K562 (cell line): Measurements from ENCODE around the gene GALR3.

Source experiments
- CBFB ChIP-seq: sonication (generic); formaldehyde crosslinking; IDR thresholded peaks from 2 replicates; pipeline ENCODE4 v1.4.0; 2020; ENCODE audit warnings: mild to moderate bottlenecking, missing genetic modification reagents
- GTF2E2 ChIP-seq: fragments of 200-800 bp; sonication (Bioruptor generic); IDR thresholded peaks from 2 replicates; pipeline ENCODE4 v1.6.1; 2016; ENCODE audit warnings: missing genetic modification characterization, missing compliant biosample characterization
- HDAC8 ChIP-seq: fragments of 450-650 bp; IDR thresholded peaks from 2 replicates; pipeline ENCODE4 v1.6.1; 2016; ENCODE audit warnings: mild to moderate bottlenecking, missing genetic modification characterization, moderate library complexity, missing compliant biosample characterization
- HNRNPUL1 ChIP-seq: fragments of 200-400 bp; formaldehyde crosslinking; IDR thresholded peaks from 2 replicates; pipeline ENCODE4 v1.6.1; 2017; ENCODE audit warnings: low read length
- JUN ChIP-seq, 2 experiments: sonication (generic) in 1 of 2; formaldehyde crosslinking in 1 of 2; IDR thresholded peaks; 2 replicates each; pipeline versions ENCODE4 v1.6.1 to v1.8.0; 2012 to 2022; ENCODE audit warnings: borderline replicate concordance in 2 of 2, mild to moderate bottlenecking in 2 of 2, improper control_type of control experiment in 1 of 2, low read depth in 1 of 2, low read length in 1 of 2, missing genetic modification reagents in 1 of 2
- POLR2A ChIP-seq: fragments of 450-650 bp; conservative IDR thresholded peaks from 2 replicates; pipeline ENCODE4 v1.6.1; 2016
- SIN3A ChIP-seq, 2 experiments: fragments of 150-350 bp in 1 of 2; IDR thresholded peaks; 2 replicates each; pipeline ENCODE4 v1.6.1; 2011 to 2016; ENCODE audit warnings: borderline replicate concordance in 2 of 2, low read depth in 2 of 2, low read length in 2 of 2, mild to moderate bottlenecking in 2 of 2, moderate library complexity in 2 of 2; ENCODE audit not compliant: control insufficient read depth in 1 of 2
- TAF1 ChIP-seq: IDR thresholded peaks from 2 replicates; pipeline ENCODE4 v1.6.1; 2011; ENCODE audit warnings: mild to moderate bottlenecking, low read length, moderate library complexity; ENCODE audit not compliant: insufficient read depth, control insufficient read depth, severe bottlenecking; ENCODE audit errors: extremely low read depth
- TAL1 ChIP-seq: fragments of 450-650 bp; IDR thresholded peaks from 2 replicates; pipeline ENCODE4 v1.6.1; 2016; ENCODE audit warnings: mild to moderate bottlenecking
- ZNF140 ChIP-seq: fragments of 250-450 bp; sonication (Bioruptor Pico); IDR thresholded peaks from 2 replicates; pipeline ENCODE4 v1.8.0; 2021; ENCODE audit warnings: moderate library complexity, mild to moderate bottlenecking, inconsistent platforms
- ZNF253 ChIP-seq: fragments of 250-450 bp; sonication (Bioruptor Pico); conservative IDR thresholded peaks from 2 replicates; pipeline ENCODE4 v1.6.1; 2021; ENCODE audit warnings: mild to moderate bottlenecking
- ZNF707 ChIP-seq: fragments of 250-450 bp; sonication (Bioruptor Pico); conservative IDR thresholded peaks from 2 replicates; pipeline ENCODE4 v1.8.0; 2022; ENCODE audit warnings: inconsistent platforms, mild to moderate bottlenecking, moderate library complexity
- TF ChIP-seq, protein P1 (sequence below), 3 experiments: IDR thresholded peaks in 2 of 3; conservative IDR thresholded peaks in 1 of 3; 2 replicates each; pipeline ENCODE4 v1.5.1; 2011 to 2012; ENCODE audit warnings: low read length in 3 of 3, mild to moderate bottlenecking in 3 of 3, control low read depth in 2 of 3, improper control_type of control experiment in 1 of 3, inconsistent platforms in 1 of 3, low read depth in 1 of 3, mixed read lengths in 1 of 3, moderate library complexity in 1 of 3; ENCODE audit not compliant: insufficient read depth in 2 of 3

- TF ChIP-seq POLR2A (no peak), SIN3A (IDR thresholded peaks at IDR 0.05; ENCODE audit: borderline replicate concordance in 2 of 2, control insufficient read depth in 1 of 2, low read depth in 2 of 2, low read length in 2 of 2) (no peak), GTF2E2 (tag) (no peak), ZNF253 (no peak), ZNF140 (no peak), JUN (IDR thresholded peaks at IDR 0.05; ENCODE audit: borderline replicate concordance, low read depth, low read length) (no peak), JUN (CRISPR knock-in tag; IDR thresholded peaks at IDR 0.05; ENCODE audit: borderline replicate concordance) (no peak), ZNF707 (CRISPR knock-in tag) (no peak), HNRNPUL1 (no peak), TAL1 (no peak), TAF1 (no peak), CBFB (CRISPR knock-in tag) (no peak), HDAC8 (tag) (no peak)
- TF ChIP-seq, protein P1, sequence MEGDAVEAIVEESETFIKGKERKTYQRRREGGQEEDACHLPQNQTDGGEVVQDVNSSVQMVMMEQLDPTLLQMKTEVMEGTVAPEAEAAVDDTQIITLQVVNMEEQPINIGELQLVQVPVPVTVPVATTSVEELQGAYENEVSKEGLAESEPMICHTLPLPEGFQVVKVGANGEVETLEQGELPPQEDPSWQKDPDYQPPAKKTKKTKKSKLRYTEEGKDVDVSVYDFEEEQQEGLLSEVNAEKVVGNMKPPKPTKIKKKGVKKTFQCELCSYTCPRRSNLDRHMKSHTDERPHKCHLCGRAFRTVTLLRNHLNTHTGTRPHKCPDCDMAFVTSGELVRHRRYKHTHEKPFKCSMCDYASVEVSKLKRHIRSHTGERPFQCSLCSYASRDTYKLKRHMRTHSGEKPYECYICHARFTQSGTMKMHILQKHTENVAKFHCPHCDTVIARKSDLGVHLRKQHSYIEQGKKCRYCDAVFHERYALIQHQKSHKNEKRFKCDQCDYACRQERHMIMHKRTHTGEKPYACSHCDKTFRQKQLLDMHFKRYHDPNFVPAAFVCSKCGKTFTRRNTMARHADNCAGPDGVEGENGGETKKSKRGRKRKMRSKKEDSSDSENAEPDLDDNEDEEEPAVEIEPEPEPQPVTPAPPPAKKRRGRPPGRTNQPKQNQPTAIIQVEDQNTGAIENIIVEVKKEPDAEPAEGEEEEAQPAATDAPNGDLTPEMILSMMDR (IDR thresholded peaks at IDR 0.05 in 2 of 3, conservative IDR thresholded peaks at IDR 0.05 in 1 of 3; ENCODE audit: insufficient read depth in 2 of 3, low read depth in 1 of 3, low read length in 3 of 3): no peak
Measured at GRCh38 chr22:37776639-37777005, 46.6 kb upstream of the GALR3 start.
